Neutrophil (primary cell): ENCODE data around the gene APP.

Experiments used
- H3K27ac ChIP-seq: fragments of 200-600 bp; sonication (generic); 2 replicates; pipeline ENCODE4 v1.5.1; 2016; ENCODE audit warnings: mild to moderate bottlenecking, moderate library complexity
- H3K27me3 ChIP-seq: fragments of 200-600 bp; sonication (generic); 2 replicates; pipeline ENCODE4 v1.6.0; 2016; ENCODE audit warnings: mild to moderate bottlenecking
- H3K36me3 ChIP-seq: fragments of 200-600 bp; sonication (generic); 2 replicates; pipeline ENCODE4 v1.5.1; 2017
- H3K4me1 ChIP-seq, 2 experiments: fragments of 200-600 bp in 1 of 2; sonication (generic) in 1 of 2; 1 replicate in 1 of 2; 2 replicates in 1 of 2; pipeline versions ENCODE4 v1.5.1 to v1.6.1; 2013 to 2016; ENCODE audit warnings: low read depth in 1 of 2, low read length in 1 of 2, mild to moderate bottlenecking in 1 of 2, moderate library complexity in 1 of 2; ENCODE audit not compliant: control insufficient read depth in 1 of 2, insufficient read depth in 1 of 2
- H3K4me3 ChIP-seq, 2 experiments: fragments of 200-600 bp in 1 of 2; sonication (generic) in 1 of 2; 1 replicate in 1 of 2; 2 replicates in 1 of 2; pipeline ENCODE4 v1.5.1; 2013 to 2016; ENCODE audit warnings: low read depth in 1 of 2, low read length in 1 of 2, mild to moderate bottlenecking in 1 of 2, moderate library complexity in 1 of 2
- H3K9me3 ChIP-seq: fragments of 200-600 bp; sonication (generic); 2 replicates; pipeline ENCODE4 v1.5.1; 2016
- TF ChIP-seq, protein P1 (sequence below): fragments of 200-600 bp; sonication (generic); IDR thresholded peaks from 2 replicates; pipeline ENCODE4 v1.5.1; 2016; ENCODE audit warnings: antibody characterized with exemption

The APP gene

DNA sequence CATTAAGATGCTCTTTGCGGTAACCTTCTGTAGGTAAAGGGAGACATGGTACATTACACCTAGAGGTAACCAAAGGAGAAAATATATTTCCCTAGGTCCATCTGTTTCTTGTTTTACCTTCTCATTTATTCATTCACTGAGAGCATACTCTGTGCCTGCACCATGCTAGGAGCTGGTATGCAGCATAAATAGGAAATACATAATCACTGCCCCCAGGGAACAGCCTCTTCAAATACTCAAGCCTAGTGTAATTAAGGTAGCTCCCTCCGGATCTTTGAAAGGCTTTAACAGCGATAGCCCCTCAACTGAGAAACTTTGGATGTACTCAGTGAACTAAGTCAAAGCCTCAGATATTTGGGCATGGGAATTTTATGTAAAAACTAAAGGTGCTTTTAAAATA lies 312.2 kb downstream of the APP start:
- no peaks in the 10 kb centered on the region for H3K36me3 ChIP-seq
- H3K4me1 ChIP-seq: no peaks in the 10 kb centered on the region
- H3K27me3 ChIP-seq: no peaks in the 10 kb centered on the region
- no peak overlapping the region for H3K27ac ChIP-seq
- no peaks in the 10 kb centered on the region for H3K9me3 ChIP-seq
- H3K4me3 ChIP-seq: no peak overlapping the region
- TF ChIP-seq, protein P1, sequence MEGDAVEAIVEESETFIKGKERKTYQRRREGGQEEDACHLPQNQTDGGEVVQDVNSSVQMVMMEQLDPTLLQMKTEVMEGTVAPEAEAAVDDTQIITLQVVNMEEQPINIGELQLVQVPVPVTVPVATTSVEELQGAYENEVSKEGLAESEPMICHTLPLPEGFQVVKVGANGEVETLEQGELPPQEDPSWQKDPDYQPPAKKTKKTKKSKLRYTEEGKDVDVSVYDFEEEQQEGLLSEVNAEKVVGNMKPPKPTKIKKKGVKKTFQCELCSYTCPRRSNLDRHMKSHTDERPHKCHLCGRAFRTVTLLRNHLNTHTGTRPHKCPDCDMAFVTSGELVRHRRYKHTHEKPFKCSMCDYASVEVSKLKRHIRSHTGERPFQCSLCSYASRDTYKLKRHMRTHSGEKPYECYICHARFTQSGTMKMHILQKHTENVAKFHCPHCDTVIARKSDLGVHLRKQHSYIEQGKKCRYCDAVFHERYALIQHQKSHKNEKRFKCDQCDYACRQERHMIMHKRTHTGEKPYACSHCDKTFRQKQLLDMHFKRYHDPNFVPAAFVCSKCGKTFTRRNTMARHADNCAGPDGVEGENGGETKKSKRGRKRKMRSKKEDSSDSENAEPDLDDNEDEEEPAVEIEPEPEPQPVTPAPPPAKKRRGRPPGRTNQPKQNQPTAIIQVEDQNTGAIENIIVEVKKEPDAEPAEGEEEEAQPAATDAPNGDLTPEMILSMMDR: no peak

DNA sequence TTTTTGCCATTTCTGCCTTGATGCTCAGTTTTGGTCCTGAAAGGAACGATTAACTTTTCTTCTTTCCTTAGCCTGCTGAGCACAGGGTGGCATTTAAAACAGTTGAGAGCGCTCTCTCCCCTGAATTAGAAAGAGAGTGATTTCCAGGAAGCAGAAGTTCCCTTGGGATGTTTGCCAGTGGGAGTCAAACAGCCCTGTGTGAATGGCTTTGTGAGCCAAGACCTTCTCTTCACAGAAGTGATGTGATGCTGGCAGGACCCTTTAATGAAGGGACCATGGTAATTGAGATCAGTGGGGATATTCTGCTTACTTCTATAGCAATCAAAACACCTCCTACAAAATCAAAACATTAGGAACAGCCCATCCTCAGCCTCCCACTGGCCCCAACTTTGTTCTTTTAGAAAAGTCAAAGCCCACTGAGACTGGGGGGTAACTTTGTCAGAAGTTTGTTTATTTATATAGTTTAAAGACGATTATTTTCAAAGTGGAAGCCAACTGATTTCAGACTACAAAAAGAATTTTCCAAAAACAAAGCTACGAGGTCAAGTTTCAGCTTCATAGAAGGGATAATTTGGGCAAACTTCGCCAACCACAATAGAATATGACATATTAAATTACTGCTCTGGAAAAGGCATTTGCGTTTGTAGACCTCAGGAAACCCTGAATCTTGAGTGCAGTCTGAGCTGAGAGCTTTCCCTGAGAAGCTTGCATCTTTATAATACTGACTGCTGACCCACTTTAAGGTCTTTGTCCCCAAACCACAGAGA lies 313.1 kb downstream of the APP start:
- no peak overlapping the region for H3K27ac ChIP-seq

DNA sequence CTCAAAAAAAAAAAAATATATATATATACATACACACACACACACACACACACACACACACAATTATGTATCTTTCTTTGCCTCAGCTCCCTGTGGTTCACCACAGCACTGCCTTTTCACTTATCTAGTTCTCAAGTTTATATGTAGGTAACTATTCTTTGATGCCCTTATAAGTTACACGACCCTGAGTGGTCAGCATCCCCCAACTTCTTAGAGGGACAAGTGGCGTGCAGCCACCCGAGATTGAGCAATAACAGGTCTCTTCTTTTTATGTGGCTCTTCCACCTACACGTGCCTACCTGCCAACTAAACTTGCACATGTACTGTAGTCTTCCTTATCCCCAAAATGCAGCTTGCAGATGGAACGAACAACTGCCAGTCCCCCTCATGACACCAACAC lies 315.0 kb downstream of the APP start:
- Histone ChIP-seq H3K36me3 (no peaks in the 10 kb centered on the region), H3K27ac (no peak overlapping the region), H3K4me3 (no peak overlapping the region), H3K27me3 (peaks cover 8% of the 10 kb centered on the region), H3K9me3 (no peaks in the 10 kb centered on the region), H3K4me1 (no peaks in the 10 kb centered on the region)
- TF ChIP-seq, protein P1: no peak

More for the DNA sequence above, 313.1 kb downstream of the APP start:
- Histone ChIP-seq H3K4me1 (no peaks in the 10 kb centered on the region), H3K4me3 (no peak overlapping the region), H3K36me3 (no peaks in the 10 kb centered on the region), H3K9me3 (no peaks in the 10 kb centered on the region), H3K27me3 (no peaks in the 10 kb centered on the region)
- TF ChIP-seq, protein P1: no peak

DNA sequence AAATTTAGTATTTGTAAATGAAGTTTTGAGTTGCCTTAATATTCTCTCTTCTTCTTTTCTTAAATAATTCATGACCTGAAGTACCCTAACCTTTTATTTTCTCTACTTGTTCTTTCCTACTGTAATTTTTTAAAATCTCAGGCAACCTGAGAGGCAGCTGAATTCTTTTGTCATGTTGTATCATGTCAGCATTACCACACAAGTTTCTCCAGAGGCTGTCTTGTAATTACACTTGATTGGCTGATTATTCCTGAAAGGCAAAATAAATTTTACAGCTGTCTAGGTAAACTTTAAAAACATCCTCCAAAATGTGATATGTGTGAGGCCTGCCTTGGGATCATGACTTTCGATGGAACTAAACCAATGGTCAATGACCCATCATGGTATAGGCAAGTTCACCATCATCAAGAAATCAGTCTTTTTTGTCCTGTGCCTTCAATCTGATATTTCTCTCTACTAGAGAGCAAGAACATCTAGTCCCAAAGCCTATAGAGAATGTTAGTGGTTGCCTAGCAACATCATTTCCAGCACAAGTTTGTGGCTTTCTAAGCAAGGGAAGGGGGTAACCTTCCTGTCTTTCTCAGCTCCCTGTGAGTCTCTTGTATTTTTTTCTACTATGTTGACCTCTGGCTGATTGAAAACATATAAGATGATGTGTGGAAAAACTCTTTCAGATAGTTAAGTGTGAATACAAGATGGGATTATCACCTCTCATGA lies 320.3 kb downstream of the APP start:
- Histone ChIP-seq H3K9me3 (no peaks in the 10 kb centered on the region), H3K4me1 (no peaks in the 10 kb centered on the region), H3K27ac (no peak overlapping the region), H3K27me3 (peaks cover 8% of the 10 kb centered on the region), H3K4me3 (no peak overlapping the region), H3K36me3 (no peaks in the 10 kb centered on the region)
- TF ChIP-seq, protein P1: no peak

DNA sequence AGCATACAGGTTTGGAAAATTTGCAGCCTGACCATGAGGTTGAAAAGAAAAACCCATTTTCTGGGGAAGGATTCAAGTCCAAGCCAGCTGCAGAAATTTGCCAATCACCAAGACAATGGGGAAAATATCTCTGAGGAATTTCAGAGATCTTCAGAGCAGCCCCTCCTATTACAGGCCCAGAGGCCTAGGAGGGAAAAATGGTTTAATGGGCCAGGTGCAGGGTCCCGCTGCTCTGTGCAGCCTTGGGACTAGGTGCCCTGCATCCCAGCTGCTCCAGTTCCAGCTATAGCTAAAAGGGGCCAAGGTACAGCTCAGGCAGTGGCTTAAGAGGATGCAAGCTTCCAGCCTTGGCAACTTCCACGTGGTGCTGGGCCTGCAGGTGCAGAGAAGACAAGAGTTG lies 322.3 kb downstream of the APP start:
- peaks cover 8% of the 10 kb centered on the region for H3K27me3 ChIP-seq
- no peaks in the 10 kb centered on the region for H3K4me1 ChIP-seq
- TF ChIP-seq, protein P1: no peak
- H3K4me3 ChIP-seq: no peak overlapping the region
- H3K27ac ChIP-seq: no peak overlapping the region
- no peaks in the 10 kb centered on the region for H3K36me3 ChIP-seq
- H3K9me3 ChIP-seq: no peaks in the 10 kb centered on the region
